K562 (cell line): ENCODE data around the gene SLC9C2. TPM values are rescaled to one million over a fixed set of nuclear protein-coding genes. Genes with fewer than 3 reads are reported as not detected.

ENCODE experiments used
- CTCF ChIP-seq, 3 experiments: IDR thresholded peaks in 2 of 3; conservative IDR thresholded peaks in 1 of 3; 2 replicates each; pipeline ENCODE4 v1.5.1; 2011 to 2012; ENCODE audit warnings: low read length in 3 of 3, mild to moderate bottlenecking in 3 of 3, control low read depth in 2 of 3, improper control_type of control experiment in 1 of 3, inconsistent platforms in 1 of 3, low read depth in 1 of 3, mixed read lengths in 1 of 3, moderate library complexity in 1 of 3; ENCODE audit not compliant: insufficient read depth in 2 of 3
- FOSL1 ChIP-seq: fragments of 200-800 bp; sonication (Bioruptor generic); conservative IDR thresholded peaks from 2 replicates; pipeline ENCODE4 v1.6.1; 2016; ENCODE audit warnings: missing genetic modification characterization, missing compliant biosample characterization
- FOXK1 ChIP-seq: sonication (generic); formaldehyde crosslinking; IDR thresholded peaks from 2 replicates; pipeline ENCODE4 v1.8.0; 2022; ENCODE audit warnings: missing genetic modification reagents, mild to moderate bottlenecking, borderline replicate concordance
- FOXP4 ChIP-seq: sonication (generic); formaldehyde crosslinking; IDR thresholded peaks from 2 replicates; pipeline ENCODE4 v1.8.0; 2022; ENCODE audit warnings: mild to moderate bottlenecking, missing genetic modification reagents, borderline replicate concordance
- GTF2B ChIP-seq: IDR thresholded peaks from 2 replicates; pipeline ENCODE4 v1.6.1; 2011; ENCODE audit not compliant: insufficient read length; ENCODE audit errors: extremely low read depth
- HBP1 ChIP-seq: fragments of 450-650 bp; formaldehyde crosslinking; IDR thresholded peaks from 2 replicates; pipeline ENCODE4 v1.4.0; 2022; ENCODE audit warnings: missing genetic modification characterization
- HDAC1 ChIP-seq, 2 experiments: fragments of 450-650 bp; IDR thresholded peaks; 2 replicates each; pipeline ENCODE4 v1.6.1; 2016 to 2017; ENCODE audit warnings: inconsistent platforms in 1 of 2, mild to moderate bottlenecking in 1 of 2, moderate library complexity in 1 of 2
- HDAC2 ChIP-seq: fragments of 450-650 bp; IDR thresholded peaks from 2 replicates; pipeline ENCODE4 v1.6.1; 2016; ENCODE audit warnings: mild to moderate bottlenecking
- HNRNPK ChIP-seq: fragments of 200-400 bp; formaldehyde crosslinking; IDR thresholded peaks from one replicate; pipeline ENCODE4 v1.6.1; 2018; ENCODE audit warnings: mild to moderate bottlenecking, low read depth, low read length; ENCODE audit not compliant: poor library complexity, severe bottlenecking
- KDM2B ChIP-seq: fragments of 250-450 bp; sonication (Bioruptor Pico); IDR thresholded peaks from 2 replicates; pipeline ENCODE4 v1.8.0; 2021; ENCODE audit warnings: mild to moderate bottlenecking, moderate library complexity
- MXD1 ChIP-seq: fragments of 250-450 bp; sonication (Bioruptor Pico); IDR thresholded peaks from 2 replicates; pipeline ENCODE4 v1.8.0; 2021; ENCODE audit warnings: borderline replicate concordance, mild to moderate bottlenecking, moderate library complexity; ENCODE audit not compliant: poor library complexity, severe bottlenecking
- NCOR1 ChIP-seq: fragments of 450-650 bp; IDR thresholded peaks from 2 replicates; pipeline ENCODE4 v1.6.1; 2016; ENCODE audit warnings: mild to moderate bottlenecking, moderate library complexity
- RBM34 ChIP-seq: fragments of 200-400 bp; formaldehyde crosslinking; IDR thresholded peaks from 2 replicates; pipeline ENCODE4 v1.6.1; 2018; ENCODE audit warnings: low read length, borderline replicate concordance; ENCODE audit not compliant: insufficient read depth
- SOX6 ChIP-seq: fragments of 450-650 bp; IDR thresholded peaks from 2 replicates; pipeline ENCODE4 v1.6.1; 2014; ENCODE audit warnings: mild to moderate bottlenecking
- TAF1 ChIP-seq: IDR thresholded peaks from 2 replicates; pipeline ENCODE4 v1.6.1; 2011; ENCODE audit warnings: mild to moderate bottlenecking, low read length, moderate library complexity; ENCODE audit not compliant: insufficient read depth, control insufficient read depth, severe bottlenecking; ENCODE audit errors: extremely low read depth
- TAF15 ChIP-seq: fragments of 200-400 bp; formaldehyde crosslinking; IDR thresholded peaks from 2 replicates; pipeline ENCODE4 v1.6.1; 2017; ENCODE audit warnings: mild to moderate bottlenecking, low read depth, low read length, moderate library complexity
- USF1 ChIP-seq: sonication (generic); formaldehyde crosslinking; IDR thresholded peaks from 2 replicates; pipeline ENCODE4 v1.9.0; 2022; ENCODE audit warnings: mild to moderate bottlenecking, missing genetic modification reagents
- USF2 ChIP-seq: sonication (generic); formaldehyde crosslinking; IDR thresholded peaks from 2 replicates; pipeline ENCODE4 v1.5.0; 2020; ENCODE audit warnings: missing genetic modification reagents
- ZKSCAN8 ChIP-seq: fragments of 200-800 bp; sonication (Bioruptor generic); IDR thresholded peaks from 2 replicates; pipeline ENCODE4 v1.6.1; 2016; ENCODE audit warnings: missing genetic modification characterization, missing compliant biosample characterization
- ZNF583 ChIP-seq: fragments of 250-450 bp; sonication (Bioruptor Pico); IDR thresholded peaks from 2 replicates; pipeline ENCODE4 v1.4.0; 2020
- polyA plus RNA-seq, 8 experiments: library from polyadenylated mRNA; depleted of rRNA in 4 of 8; stranded (reverse) in 5 of 8; unstranded in 3 of 8; fragments of >200 nt; fragmentation: Nextera tagmentation in 2 of 8; fragmentation: Illumina TruSeq in 1 of 8; extraction: Ambion mirVana in 2 of 8; extraction: Trizol in 1 of 8; gene quantifications; 2 replicates each; pipeline versions ENCODE4 v1.2.1 to v1.2.3, GENCODE V29; 2011 to 2014; ENCODE audit warnings: inconsistent platforms in 1 of 8, missing spikeins in 1 of 8
- total RNA-seq, 7 experiments: library from RNA; depleted of rRNA in 6 of 7; stranded (reverse); fragments of >200 nt in 6 of 7; fragmentation: Illumina TruSeq in 2 of 7; extraction: Trizol in 2 of 7; gene quantifications; 2 replicates each; pipeline versions ENCODE4 v1.2.1 to v1.2.3, GENCODE V29; 2011 to 2021; ENCODE audit warnings: low replicate concordance in 1 of 7

SLC9C2 gene
- total and polyA plus RNA-seq, 9 of the 15 experiments (the other 6 are each of a cell fraction or from before 2014, with no cell fraction given): 0.11 to 0.22 (median 0.15) TPM; not detected in 5

GRCh38 chr1:173580071-173580470 is 22.8 kb downstream of the SLC9C2 start (continued):
- TF ChIP-seq MXD1 (CRISPR knock-in tag): no peak
- TF ChIP-seq GTF2B: no peak
- TF ChIP-seq HDAC2: no peak
- TF ChIP-seq USF2 (CRISPR knock-in tag): peak; percentile 43; the same call in 1 of the 2 replicates
- no peak for TF ChIP-seq TAF1
- TF ChIP-seq TAF15: no peak
- TF ChIP-seq RBM34: no peak
- no peak for TF ChIP-seq ZNF583 (CRISPR knock-in tag)
- TF ChIP-seq SOX6: no peak
- no peak for TF ChIP-seq HNRNPK
- no peak for TF ChIP-seq KDM2B (CRISPR knock-in tag)
- peak; percentile 52; the same call in 1 of the 2 replicates for TF ChIP-seq FOSL1 (tag)
- TF ChIP-seq USF1 (CRISPR knock-in tag): 0 out of 2 replicates have a peak, but pooled peaks have one; percentile 49
- no peak for TF ChIP-seq FOXP4
- TF ChIP-seq NCOR1: no peak
- TF ChIP-seq CTCF (IDR thresholded peaks at IDR 0.05 in 2 of 3, conservative IDR thresholded peaks at IDR 0.05 in 1 of 3; ENCODE audit: insufficient read depth in 2 of 3, low read depth in 1 of 3, low read length in 3 of 3): peak in 2 of 3 experiments; percentile 10 to 39; a peak in 1 of 6 replicates
- TF ChIP-seq FOXK1 (CRISPR knock-in tag): no peak
- no peak for TF ChIP-seq HDAC1 (IDR thresholded peaks at IDR 0.05)
- TF ChIP-seq ZKSCAN8 (CRISPR knock-in tag): no peak
- no peak for TF ChIP-seq HBP1
